DMS153 (cell line): ENCODE results near the gene ZNF582.

ENCODE experiments used
- DNase-seq: peaks from one replicate; lab custom pipeline; 2025; lab: John Stamatoyannopoulos, UW

The ZNF582 gene

DNA sequence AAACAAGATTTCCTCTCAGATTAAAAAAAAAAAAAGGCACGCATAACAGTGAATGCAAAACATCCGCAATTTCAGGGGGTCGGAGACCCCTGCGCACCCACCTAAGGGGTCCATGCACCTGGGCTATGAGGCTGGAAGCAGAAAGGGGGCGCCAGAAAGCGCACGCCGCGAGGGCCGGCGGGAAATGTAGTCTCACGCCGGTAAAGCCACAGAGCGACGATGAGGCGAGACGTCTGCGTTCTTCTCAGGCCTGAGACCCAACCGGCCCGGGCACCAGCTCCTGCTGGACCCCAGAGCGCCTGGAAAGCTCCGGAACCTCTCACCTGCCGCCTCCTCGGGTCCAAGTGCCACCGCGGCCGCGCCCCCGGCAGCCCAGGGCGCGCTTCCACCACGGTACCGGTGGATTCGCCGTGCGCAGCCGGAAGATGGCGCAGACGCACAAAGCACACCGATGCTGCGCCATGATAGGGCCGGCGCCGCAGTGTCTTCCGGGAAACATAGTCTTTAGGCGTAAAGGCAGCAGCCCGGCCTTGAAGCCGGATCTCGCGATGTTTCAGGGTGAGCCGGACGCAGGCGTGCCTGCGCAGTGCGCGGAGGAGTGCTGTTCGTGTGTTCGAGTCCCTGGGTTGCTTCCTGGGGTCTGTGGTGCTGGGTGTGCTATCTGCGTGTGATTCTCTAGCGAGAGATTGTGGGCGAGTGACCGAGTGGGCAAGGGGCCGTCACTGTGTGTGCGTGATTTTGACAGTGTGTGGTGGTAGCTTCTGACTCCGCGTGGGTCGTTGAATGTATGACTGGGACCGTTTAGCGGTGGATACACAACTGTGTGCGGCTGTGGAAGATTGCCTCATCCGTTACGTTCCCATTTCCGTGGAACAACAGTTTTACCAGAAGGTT lies at the start of gene ZNF582:
ZNF582 (minus strand) TSS at position 416 of the 894 bp plus-strand sequence. CDS start 1,782 bp downstream, outside the sequence.
- no peak for DNase-seq

DNA sequence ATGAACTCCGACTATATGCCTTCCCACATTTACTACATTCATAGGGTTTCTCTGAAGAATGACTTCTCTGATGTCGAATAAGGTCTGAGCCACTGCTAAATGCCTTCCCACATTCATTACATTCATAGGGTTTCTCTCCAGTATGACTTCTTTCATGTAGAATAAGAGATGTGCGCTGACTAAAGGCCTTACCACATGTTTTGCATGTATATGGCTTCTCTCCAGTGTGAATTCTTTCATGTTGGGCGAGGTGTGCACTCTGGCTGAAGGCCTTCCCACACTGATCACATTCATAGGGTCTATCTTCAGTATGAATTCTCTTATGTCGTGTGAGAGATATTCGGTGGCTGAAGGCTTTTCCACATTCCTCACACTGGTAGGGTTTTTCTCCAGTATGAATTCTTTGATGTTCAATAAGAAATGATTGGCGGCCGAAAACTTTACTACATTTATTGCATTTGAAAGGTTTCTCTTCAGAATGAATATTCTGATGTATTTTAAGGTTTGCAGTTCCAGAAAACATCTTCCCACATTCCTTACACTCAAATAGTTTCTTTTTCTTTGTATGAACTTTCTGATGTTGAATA lies 48.0 kb upstream of the ZNF582 start:
- DNase-seq = no peak

DNA sequence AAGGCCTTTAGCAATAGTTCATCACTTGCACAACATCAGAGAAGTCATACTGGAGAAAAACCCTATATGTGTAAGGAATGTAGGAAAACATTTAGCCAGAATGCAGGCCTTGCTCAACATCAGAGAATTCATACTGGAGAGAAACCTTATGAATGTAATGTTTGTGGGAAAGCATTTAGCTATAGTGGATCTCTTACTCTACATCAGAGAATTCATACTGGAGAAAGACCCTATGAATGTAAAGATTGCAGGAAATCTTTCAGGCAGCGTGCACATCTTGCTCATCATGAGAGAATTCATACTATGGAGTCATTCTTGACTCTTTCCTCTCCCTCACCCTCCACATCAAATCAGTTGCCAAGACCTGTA lies 30.6 kb upstream of the ZNF582 start:
- no peak for DNase-seq

DNA sequence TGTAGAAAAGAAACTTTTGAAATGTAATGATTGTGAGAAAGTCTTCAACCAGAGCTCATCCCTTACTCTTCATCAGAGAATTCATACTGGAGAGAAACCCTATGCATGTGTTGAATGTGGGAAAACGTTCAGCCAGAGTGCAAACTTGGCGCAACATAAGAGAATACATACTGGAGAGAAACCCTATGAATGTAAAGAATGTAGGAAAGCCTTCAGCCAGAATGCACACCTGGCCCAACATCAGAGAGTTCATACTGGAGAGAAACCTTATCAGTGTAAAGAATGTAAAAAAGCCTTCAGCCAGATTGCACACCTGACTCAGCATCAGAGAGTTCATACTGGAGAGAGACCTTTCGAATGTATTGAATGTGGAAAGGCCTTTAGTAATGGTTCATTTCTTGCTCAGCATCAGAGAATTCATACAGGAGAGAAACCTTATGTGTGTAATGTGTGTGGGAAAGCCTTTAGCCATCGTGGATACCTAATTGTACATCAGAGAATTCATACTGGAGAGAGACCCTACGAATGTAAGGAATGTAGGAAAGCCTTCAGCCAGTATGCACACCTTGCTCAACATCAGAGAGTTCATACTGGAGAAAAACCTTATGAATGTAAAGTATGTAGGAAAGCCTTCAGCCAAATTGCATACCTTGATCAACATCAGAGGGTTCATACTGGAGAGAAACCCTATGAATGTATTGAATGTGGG lies 30.1 kb upstream of the ZNF582 start:
- DNase-seq = no peak

DNA sequence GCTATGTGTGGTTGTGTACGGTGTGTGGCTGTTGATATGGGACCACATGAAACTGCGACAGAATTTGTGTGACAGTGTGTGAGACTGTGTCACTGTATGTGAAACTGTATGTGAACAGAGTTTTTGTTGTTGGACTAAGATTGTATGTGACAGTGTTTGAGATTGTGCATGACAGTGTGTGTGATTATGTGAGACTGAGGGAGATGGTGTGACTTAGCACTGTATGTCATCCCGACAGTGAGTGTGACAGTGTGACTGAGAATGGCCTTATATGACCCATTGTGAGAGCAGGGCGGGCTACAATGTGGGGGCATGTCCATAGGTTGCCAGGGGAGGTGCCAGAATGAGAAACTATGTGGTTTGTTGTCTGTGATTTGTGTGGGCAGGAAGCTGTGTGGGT lies 11.7 kb upstream of the ZNF582 start:
- DNase-seq = no peak

DNA sequence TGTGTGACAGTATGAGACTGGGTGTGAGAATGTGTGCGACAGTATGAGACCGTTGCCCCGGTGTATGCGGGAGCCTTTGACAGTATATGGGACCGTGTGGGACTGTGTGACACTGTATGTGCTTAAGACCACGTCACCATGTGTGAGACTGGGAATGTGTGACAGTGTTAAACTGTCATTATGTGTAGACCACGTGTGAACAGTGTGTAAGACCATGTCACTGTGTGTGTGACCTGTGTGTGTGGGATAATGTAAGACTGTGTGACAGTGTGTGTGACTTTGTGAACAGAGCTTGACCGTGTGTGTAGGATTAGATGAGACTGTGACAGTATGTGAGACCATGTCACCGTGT lies 11.3 kb upstream of the ZNF582 start:
- DNase-seq = no peak

DNA sequence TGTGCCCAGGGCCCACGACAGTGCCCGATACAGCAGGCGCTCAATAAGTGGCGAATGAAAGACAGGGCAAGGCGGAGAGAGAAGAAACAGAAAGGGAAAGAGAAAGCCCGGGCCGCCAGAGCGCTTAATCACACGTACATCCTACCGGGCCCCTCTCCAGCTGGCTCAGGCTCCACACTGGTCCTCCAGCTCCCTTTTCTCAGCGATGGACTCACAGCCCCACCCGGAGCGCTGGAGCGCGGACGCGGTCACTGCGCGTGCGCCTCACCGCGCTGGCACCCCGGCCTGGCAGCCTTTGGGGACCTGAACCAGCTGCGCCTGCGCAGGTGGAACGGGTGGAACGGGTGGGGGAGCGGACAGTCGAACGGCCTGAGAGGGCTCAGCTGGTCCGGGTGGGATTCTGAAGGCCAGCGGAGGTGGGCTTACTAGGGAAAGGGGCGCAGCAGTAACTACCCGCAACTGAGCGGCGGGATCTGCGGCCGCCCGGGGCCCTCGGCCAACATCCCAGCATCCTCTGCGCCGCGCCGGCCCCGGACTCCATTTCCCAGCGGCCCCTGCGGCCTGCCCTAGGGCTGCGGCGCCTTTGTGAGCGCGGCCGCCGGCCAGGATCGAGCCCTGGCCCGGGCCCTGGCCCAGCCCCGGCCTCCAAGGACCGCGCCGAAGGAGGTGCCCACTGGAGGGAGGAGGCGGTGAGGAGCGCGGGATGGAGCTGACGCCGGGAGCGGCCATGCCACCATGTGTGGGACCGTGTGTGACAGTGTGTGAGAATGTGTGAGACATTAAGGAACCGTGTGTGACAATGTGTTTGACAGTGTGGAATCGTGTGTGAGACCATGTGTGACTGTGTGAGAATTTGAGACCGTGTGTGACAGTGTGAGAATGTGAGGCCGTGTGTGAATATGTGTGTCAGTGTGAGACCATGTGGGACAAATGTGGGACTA lies 10.7 kb upstream of the ZNF582 start, which contains the start of gene ZNF583:
ZNF583 (plus strand) TSS at position 569 of the 941 bp plus-strand sequence. CDS start 2,783 bp downstream, outside the sequence.
- no peak for DNase-seq

DNA sequence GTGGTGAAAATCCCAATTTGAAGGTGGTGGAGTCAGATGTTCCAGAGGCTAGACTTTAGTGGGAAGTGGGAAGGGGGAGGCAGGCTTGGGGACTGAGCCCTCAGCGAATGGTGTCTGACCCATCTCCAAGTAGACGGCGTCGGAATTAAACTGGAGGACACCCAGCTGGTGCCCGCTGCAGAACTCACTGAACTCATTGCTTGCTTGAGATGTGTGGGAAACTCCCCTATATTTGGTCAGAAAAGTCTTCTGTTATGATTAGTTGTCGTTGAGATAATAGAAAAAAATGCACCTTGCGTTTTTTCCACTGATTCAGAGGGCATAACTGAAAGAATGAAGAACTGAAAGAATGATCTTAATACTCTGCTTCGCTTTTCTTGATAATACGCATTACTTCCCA lies 9.9 kb upstream of the ZNF582 start:
- DNase-seq = no peak

DNA sequence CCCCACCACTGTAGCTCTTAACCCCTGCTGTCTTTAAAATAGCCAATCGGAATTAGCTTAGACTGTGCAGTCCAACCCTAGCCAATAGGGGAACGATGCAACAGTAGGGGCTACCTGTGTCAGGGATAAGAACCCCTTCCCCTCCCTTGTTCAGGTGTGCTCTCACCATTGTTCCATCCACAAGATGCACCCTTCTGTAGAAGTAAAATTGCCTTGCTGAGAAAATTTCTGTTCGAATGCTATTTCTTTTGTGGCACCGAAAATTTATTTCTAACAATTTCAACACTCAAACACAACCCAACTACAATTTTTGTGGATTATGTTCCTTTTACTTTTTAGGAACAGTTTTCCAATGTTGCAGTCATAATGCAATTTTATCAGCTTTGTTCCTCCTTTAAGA lies 7.2 kb upstream of the ZNF582 start:
- DNase-seq = no peak

DNA sequence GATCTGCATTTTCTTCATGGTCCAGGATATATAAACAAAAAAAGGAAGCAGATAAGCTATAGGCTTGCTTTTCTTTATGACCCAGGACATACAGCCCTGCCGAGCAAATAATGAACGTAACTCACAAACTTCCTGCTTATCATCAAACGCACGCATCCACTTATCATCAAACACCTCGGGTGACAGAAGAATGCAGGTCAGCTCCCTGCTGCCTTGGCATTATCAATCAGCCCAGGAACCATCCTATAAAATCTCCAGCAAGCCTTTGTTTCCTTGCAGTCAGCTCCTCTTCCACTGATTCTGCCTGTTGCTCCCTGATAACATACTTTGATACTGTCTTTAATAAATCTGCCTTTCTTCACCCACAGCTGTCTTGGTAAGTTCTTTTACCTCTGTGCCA lies 5.5 kb upstream of the ZNF582 start:
- no peak for DNase-seq

DNA sequence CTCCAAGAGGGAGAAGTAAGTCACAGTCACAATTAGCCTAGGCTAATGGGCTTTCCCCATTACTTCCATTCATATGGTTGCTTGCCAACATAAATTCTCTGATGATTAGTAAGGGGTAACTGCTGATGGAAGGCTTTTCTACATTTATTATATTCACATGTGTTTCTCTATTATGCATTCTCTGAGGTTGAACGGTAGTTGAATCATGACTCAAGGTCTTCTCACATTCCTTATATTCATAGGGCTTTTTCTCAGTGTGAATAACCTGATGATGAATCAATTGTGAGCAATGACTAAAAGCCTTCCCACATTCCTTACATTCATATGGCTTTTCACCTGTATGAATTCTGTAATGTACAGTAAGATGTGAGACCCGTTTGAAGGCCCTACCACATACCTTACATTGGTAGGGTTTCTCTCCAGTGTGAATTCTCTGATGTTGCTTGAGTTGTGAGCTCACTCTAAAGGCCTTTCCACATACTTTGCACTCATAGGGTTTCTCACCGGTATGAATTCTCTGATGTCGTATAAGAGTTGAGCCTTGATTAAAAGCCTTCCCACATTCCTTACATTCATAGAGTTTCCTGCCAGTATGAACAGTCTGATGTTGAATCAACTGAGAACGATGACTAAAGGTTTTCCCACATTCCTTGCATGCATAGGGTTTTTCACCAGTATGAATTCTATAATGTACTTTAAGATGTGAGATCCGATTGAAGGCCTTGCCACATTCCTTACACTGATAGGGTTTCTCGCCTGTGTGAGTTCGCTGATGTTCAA lies 9.3 kb downstream of the ZNF582 start:
- no peak for DNase-seq

DNA sequence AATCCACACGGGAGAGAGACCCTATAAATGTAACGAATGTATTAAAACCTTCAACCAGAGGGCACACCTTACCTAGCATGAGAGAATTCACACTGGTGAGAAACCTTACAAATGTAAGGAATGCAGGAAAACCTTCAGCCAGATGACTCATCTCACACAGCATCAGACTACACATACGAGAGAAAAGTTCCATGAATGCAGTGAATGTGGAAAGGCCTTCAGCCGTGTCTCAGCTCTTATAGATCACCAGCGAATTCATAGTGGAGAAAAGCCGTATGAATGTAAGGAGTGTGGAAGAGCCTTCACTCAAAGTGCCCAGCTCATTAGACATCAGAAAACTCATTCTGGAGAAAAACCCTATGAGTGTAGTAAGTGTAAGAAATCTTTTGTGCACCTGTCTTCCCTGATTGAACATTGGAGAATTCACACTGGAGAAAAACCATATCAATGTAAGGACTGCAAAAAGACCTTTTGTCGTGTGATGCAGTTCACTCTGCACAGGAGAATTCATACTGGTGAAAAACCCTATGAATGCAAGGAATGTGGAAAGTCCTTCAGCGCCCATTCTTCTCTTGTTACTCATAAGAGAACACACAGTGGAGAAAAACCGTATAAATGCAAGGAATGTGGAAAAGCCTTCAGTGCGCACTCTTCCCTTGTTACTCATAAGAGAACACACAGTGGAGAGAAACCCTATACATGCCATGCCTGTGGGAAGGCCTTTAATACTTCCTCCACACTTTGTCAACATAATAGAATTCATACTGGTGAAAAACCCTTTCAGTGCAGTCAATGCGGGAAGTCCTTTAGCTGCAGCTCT lies 16.0 kb downstream of the ZNF582 start:
- no peak for DNase-seq

DNA sequence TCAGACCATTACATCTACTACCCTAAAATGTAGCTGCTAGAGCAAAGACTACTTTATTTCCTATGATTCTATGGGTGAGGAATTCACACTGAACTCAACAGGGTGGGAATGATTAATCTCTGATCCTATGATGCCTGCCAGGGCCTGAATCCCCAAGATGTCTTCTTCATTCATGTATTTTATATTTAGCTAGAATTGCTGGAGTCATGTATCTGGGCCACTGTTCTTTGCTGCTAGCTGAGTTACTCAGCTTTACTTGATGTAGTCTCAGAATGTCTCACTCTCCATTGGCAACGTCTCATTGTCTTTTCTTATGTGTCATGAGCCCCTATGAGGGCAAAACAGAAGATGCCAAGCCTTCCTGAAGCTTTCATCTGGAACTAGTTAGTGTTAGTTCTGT lies 21.1 kb downstream of the ZNF582 start:
- no peak for DNase-seq

DNA sequence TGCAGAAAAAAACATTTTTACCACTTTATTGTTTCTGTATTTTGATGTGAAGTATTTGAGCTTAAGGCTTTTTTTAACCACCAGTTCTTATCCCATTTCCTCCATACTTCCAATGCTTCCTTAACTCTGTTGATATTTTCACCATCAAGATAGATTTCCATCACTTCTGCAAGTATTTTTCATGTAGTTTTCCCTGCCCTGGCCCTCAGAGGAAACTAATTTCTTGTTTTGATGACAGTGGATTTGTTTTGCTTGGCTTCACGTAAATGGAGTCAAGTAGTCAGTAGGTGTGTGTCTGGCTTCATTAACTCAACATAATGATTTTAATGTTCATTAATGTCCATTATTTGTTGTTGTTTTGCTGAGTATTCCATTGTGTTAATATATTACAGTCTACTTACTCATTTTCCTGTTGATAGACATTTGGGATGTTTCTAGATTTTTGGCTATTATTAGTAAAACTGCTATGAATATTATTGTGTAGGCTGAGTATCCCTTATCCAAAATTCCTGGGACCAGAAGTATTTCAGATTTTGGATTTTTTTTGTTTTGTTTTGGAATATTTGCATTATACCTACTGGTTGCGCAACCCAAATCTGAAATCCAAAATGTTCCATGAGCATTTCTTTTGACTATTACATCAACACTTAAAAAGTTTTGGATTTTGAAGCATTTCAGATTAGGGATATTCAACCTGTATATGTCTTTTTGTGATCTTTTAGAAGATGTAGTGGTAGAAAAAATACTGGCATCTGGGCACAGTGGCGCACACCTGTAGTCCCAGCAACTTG lies 23.3 kb downstream of the ZNF582 start:
- no peak for DNase-seq

DNA sequence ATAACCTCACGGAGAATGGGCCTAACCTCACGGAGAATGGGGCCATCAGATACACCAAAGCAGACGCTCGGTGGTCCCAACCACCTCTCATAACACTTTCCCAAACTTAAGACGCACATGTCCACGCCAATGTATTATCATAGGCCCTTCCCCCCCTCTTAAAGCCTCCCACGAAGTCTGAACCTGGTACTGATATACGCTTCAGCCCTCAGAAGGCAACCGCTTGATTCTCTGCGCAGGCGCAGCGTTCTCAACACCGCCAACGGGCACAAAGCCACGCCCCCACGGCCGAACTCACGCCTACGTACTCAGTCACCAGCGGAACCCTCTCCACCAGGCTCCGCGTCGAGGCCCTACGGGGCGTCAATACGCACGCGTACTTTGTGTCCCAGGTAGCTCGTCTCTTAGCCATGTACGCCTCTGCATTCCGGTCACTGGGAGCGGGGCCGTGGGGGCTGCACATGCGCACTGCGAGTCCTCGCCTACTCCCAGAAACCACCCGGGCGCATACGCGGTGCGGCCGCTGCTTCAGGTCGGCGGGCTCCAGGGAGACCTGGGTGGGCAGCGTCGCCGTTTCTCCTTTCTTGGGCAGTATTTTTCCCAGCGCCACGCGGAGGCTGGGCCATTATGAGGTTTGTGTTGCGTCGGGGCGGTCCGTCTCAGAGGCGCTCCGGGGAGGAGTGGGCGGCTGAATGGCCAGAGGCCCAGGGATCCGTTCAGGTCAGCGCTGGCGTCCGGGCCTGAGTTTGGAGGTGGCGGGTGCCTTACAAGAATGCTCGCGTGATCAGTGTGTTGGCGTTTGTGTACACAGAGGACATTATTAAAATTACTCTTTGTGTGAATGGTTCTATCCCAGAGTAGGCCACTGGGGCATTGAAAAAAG lies 25.3 kb downstream of the ZNF582 start:
- DNase-seq = no peak

DNA sequence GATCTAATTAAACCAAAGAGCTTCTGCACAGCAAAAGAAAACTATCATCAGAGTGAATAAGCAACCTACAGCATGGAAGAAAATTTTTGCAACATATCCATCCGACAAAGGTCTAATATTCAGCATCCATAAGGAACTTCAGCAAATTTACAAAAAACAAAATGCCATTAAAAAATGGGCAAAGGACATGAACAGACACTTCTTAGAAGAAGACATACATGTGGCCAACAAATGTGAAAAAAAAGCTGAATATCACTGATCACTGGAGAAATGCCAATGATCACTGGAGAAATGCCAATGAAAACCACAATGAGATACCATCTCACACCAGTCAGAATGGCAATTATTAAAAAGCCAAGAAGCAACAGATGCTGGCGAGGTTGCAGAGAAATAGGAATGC lies 32.5 kb downstream of the ZNF582 start:
- no peak for DNase-seq

DNA sequence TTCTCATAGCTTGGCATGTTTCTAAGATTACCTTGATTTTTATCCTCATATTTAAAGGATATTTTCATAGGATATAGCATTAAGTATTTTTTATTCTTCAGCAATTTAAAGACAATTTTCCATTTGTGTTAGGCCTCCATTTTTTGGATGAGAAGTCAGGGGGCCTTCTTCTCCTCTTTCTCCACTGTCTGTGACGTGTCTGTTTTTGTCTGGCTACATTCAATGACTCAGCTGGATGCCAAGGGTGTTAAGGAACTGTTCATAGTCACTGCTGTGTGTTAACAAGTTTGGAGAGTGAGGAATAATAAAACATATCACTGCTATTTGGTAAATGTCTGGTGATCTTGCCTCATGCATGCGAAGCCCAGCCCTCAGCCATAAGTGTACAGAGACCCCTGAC lies 36.4 kb downstream of the ZNF582 start:
- DNase-seq = no peak

DNA sequence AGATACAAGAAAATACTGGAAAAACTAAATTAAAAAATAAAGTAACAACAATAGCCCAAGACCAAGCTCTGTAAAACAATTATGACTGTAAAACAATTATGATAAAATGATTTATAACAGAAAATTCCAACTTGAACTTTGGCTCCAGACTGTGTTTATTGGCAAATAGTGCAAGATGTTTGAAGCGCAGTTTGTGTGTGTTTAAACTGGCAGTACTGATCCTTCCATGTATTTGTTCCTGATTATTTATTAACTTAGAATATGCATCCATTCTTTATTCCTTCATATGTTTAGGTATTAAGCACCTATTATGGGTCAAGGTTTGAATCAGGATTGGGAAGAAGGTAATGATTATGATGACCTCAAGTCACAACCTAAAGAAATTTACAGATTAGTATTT lies 37.8 kb downstream of the ZNF582 start:
- DNase-seq = no peak
